NCI-H748 treated with DMSO at 0.1 percent for 48 hours (cell line): ENCODE measurements around the gene RPTOR.

Experiments
- DNase-seq: peaks from one replicate; lab custom pipeline; 2025; lab: John Stamatoyannopoulos, UW

RPTOR gene

DNA sequence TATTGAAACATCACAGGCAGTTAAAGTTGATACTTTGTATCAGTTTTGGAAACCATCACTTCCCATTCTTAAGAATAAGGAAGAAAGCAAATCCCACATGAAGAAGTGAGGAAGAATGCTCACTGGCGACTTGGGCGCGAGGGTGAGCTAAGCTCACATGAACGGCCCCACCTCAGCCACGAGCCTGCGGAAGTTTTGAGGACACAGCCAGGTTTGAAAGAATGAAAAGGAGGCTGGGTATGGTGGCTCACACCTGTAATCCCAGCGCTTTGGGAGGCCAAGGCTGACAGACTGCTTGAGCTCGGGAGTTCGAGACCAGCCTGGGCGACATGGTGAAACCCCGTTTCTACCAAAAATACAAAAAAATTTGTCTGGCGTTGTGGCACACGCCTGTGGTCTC is 336.7 kb downstream of the RPTOR start:
- no peak for DNase-seq

DNA sequence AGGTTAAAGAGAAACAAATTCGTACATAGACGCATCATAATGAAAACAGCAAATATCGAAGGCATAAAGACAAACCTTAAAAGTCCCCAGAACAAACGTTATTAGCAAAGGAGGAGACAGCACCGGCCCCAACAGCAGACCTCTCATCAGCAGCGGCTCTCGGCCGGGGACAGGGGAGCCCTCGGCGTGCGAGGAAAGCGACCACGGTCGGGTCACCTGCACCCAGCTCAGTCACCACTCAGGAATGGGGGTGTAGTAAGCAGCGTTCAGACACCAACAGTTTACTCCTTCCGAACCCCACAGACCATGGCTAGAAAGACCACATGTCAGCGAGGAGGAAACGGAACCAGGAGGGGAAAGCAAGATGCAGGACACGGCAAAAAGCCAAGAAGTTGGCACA is 337.7 kb downstream of the RPTOR start:
- DNase-seq: no peak

GRCh38 chr17:80882926-80883685 is 338.5 kb downstream of the RPTOR start:
- no peak for DNase-seq

DNA sequence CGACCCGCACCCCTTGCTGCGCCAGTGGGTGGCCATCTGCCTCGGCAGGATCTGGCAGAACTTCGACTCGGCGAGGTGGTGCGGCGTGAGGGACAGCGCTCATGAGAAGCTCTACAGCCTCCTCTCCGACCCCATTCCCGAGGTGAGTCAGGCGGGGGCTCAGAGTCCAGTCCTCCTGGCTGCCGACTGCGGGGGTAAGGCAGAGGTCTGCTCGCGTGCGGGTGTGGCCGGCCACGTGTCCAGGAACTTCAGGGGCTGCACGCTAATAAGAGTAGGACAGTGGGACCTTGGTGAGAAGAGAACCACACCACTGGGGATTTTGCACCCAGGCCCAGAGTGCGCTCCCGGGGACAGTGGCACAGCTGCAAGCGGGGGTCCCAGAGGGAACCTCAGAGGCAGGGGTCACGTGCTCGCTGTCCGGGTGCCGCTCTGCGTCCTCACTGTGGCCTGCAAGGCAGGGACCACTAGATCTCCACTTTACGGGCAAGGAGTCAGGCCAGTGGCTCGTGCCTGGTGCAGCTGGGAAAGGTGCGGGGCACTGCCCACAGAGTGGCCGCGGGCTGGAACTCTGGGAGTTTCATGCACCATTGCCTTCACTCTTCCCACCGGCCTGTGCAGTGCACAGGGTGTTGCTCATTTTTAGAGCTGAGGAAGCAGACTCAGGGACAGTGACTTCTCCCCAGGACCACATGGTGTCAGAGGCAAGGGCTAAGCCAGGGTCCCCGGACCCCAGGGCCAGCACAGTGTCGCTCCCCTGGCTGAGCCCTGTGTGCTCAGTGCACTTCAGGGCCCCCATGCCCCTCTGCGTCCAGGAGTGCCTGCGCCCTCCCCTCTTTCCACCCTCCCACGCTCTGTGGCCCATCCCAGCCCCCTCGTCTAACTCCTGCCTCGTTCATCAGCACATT is 339.4 kb downstream of the RPTOR start:
- no peak for DNase-seq

- no peak for DNase-seq
These were observed 340.2 kb downstream of the RPTOR start for GRCh38 chr17:80884811-80885210.

GRCh38 chr17:80885947-80886582 is 341.4 kb downstream of the RPTOR start:
- no peak for DNase-seq

- no peak for DNase-seq
These were observed 342.3 kb downstream of the RPTOR start for GRCh38 chr17:80886641-80887573.

DNA sequence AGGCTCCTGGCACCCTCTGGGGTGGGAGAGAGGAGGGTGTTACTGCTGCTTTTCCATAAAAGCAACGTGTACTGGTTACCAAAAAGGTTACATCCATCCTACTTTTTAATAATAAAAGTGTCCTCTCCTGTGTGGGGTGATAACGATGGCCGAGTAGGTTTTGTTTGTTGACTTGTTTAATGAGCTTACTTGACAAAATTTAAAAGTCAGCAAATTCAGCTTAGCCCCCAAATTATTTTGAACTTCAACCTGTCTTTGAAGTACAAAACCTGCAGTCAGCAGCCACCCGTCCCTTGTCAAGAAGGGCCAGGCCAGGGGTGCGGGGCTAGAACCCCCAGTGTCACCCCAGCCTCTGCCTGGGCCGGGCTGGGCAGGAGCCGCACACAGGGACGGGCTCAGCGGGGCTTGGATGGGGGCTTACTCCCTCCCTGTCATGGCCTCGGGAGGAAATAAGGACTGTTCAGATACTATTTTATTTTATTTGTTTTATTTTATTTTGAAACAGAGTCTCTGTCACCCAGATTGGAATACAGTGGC is 343.1 kb downstream of the RPTOR start:
- no peak for DNase-seq

DNA sequence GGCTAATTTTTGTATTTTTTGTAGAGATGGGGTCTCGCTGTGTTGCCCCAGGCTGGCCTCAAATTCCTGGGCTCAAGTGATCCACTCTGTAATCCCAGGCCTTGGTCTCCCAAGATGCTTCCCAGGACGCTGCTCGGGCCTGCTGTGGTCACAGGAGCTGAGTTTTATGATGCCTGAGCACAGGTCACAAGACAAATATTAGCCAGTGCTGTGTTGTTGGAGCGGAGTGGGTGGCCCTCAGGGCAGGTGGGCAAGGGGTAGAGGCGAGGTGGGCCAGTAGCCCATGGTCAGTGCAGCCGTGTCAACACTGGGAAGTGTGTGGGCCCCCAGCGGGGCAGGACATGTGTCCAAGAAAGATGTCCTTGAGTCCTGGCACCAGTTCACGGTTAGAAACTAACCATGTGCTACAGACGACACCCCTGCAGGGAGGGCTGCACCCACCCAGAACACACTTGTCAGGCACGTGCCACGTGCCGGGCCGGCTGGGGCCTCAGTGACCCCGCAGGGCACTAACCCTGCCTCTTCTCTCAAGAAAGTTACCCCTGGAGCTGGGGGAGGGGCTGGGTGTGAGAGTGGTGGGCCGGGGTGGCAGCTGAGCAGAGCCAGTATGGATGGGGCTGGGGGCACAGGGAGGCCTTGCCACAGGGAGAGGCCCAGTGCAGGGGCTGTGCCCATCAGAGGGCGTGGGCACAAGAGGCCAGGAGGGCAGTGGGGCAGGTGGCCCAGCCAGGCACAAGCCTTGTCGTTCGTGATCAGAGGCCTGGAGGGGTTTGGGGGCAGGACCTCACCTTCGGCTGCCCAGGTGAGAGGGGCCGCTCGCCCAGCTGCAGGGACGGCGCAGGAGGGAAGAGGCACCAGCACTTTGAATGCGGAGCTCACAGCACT is 343.9 kb downstream of the RPTOR start:
- DNase-seq: no peak

DNA sequence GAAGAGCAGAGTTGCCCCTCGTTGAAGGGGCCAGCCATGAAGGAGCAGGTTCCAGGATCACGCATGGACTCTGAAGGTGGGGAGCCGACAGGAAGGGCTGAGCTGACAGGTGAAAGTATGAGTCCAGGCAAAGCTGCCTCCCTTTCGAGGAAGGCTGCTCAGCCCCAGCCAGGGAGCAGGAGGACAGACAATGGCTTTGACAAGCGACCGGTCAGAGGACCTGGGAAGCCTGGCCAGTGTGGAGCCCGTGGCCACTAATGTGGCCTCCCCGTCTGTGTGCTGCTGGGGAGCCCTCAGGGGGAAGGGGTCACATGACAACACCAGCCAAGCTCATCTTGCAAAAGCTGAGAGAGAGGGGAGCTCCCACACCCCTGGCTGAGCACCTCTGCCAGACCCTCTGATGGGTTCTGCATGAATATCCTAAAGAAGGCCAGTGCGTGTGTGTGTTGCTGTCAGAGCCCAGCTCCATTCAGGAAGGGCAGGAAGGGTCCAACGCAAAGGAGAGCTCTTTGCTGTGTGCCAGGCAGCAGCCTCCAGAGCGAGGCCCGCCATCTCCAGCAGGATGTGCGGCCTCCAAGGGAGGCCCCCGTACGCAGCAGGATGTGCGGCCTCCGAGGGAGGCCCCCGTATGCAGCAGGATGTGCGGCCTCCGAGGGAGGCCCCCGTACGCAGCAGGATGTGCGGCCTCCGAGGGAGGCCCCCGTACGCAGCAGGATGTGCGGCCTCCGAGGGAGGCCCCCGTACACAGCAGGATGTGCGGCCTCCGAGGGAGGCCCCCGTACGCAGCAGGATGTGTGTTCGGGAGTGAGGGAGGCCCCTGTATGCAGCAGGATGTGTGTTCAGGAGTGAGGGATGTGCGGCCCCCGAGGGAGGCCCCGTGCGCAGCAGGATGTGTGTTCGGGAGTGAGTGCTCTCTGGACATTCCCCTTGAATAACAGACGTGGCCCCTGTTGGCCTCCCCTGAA is 344.9 kb downstream of the RPTOR start:
- no peak for DNase-seq

GRCh38 chr17:80890196-80890920 is 345.7 kb downstream of the RPTOR start:
- DNase-seq: no peak

DNA sequence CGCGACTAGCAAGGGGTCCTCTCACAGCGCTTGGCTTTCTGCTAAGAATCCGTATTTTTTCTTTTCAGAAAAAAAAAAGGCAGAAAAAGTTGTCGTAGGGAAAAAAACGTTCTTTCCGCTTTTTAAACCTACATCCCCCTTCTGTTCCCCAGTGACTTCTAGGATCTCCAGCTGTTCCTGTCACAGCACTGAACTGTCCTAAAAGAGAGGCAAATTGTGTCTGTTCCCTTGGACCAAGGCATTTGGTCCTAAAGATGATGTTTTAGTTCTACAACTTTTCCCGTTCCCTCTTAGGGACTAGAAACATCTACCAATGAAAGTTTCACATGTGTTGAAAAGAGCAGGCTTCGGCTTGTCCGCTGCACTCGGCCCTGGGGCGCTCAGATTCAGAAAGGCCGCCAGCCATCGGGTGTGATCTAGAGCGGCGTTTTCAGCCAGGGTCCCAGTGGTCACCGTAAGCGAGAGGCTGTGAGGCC is 346.3 kb downstream of the RPTOR start:
- DNase-seq: no peak

DNA sequence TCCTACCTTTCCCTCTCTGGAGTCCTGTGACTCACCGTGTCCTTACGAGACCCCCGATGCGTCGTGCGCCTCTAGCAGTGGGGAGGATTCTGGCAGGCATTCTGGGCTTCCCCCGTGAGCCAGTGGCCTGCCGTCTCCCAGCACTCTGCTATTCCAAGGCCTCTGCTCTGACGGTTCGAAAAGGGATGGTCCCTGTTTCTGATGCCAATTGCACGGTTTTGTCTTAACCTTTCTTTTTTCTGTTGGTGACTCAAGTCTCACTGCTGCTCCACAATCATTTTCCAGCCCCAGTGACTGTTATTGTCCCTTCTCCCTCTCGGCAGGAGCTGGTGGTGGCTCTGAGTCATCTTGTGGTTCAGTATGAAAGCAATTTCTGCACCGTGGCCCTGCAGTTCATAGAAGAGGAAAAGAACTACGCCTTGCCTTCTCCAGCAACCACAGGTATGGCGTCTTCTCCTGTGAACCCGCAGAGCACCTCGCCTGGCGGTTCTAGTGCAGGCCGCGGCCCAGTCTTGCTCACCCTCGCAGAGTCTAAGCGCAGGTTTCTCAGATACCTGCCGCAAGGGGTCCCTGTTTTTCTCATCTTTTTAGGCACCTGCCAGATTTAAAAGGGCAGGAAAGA is 346.9 kb downstream of the RPTOR start:
- no peak for DNase-seq

DNA sequence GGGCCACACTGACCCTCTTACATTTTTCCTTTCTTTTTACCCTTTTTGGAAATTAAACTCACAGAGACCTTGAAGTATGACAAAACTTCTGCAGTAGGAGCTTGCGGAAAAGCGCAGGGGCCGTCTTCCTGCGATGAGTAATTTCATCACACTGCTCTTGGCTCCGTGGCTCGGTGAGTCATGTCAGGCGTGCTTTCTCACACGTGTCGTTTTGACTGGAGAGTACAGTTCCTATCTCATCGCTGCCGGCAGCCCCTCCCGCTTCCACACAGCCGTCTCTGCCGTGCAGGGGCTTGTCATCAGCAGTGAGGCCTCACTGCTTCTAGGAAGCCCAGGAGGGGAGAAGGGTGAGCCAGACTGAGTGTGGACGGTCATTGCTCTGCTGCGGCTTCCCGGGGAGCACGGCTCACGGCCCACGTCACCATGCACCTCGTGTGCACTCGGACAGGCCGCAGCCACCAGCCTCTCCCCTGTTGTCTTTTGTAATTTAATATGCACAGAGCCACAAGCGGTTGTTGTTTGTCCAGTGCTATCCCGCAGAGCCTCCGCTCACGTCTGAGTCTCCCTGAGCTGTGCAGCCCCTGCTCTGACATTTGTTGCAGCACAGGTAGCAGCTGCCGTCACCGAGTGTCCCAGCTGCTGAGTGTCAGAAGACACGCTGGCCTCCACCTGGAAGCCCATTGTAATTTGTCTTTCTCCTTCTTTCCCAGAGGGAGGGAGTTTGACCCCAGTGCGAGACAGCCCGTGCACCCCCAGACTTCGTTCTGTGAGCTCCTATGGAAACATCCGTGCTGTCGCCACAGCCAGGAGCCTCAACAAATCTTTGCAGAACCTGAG is 347.6 kb downstream of the RPTOR start:
- no peak for DNase-seq

DNA sequence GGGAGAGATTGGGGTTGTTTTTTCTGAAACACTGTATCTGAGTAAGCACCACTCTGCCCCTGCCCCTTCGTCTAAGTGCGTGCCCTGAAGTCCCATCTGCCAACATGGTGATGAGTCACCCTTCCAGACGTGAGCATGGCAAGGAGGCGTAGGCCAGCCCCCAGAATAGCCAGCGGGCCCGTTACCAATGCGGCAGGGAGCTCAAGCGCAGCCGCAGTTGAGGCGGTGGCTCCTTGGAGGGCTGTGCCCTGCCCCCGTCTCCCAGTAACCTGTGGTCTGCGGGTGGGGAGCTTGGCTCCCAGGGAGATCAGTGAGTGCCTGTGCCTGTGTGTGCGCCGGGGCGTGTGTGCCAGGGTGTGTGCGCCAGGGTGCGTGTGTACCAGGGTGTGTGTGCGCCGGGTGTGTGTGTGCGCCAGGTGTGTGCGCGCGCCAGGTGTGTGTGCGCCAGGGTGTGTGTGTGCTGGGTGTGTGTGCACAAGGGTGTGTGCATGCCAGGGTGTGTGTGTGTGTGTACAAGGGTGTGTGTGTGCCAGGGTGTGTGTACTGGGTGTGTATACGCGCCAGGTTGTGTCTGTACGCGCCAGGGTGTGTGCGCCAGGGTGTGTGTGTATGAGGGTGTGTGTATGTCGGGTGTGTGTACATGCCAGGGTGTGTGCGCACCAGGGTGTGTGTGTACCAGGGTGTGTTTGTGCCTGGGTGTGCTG is 348.4 kb downstream of the RPTOR start:
- no peak for DNase-seq
